Astrocyte (in vitro differentiated cells and primary cell): ENCODE results near the gene TENT5C. TPM values are rescaled to one million over a fixed set of nuclear protein-coding genes. Genes with fewer than 3 reads are reported as not detected.

Experiments
- DNase-seq: peaks from one replicate; pipeline ENCODE4 v3.0.0-alpha.2; 2010; ENCODE audit warnings: low read depth
- FAIRE-seq: peaks from 2 replicates; lab custom pipeline; 2011; peaks lifted over from hg19 to GRCh38; lab: Jason Lieb, UNC
- H2AFZ ChIP-seq: 2 replicates; pipeline ENCODE4 v1.6.0; 2012; ENCODE audit warnings: low read depth, low read length, inconsistent platforms
- H3K27ac ChIP-seq: 2 replicates; pipeline ENCODE4 v1.5.1; 2011; ENCODE audit warnings: low read depth, low read length, inconsistent platforms
- H3K27me3 ChIP-seq: 2 replicates; pipeline ENCODE4 v1.6.0; 2011; ENCODE audit warnings: low read length, inconsistent platforms; ENCODE audit not compliant: insufficient read depth
- H3K36me3 ChIP-seq: 2 replicates; pipeline ENCODE4 v1.5.1; 2011; ENCODE audit warnings: low read length, inconsistent platforms; ENCODE audit not compliant: insufficient read depth
- H3K4me1 ChIP-seq: 2 replicates; pipeline ENCODE4 v1.5.1; 2011; ENCODE audit warnings: low read length, inconsistent platforms; ENCODE audit not compliant: insufficient read depth
- H3K4me2 ChIP-seq: 2 replicates; pipeline ENCODE4 v1.6.0; 2012; ENCODE audit warnings: low read length, inconsistent platforms
- H3K4me3 ChIP-seq: 2 replicates; pipeline ENCODE4 v1.5.1; 2011; ENCODE audit warnings: low read depth, mild to moderate bottlenecking, low read length, inconsistent platforms; ENCODE audit not compliant: insufficient read depth
- H3K79me2 ChIP-seq: 2 replicates; pipeline ENCODE4 v1.6.0; 2012; ENCODE audit warnings: mild to moderate bottlenecking, low read length, inconsistent platforms; ENCODE audit not compliant: insufficient read depth
- H3K9ac ChIP-seq: 2 replicates; pipeline ENCODE4 v1.6.0; 2012; ENCODE audit warnings: mild to moderate bottlenecking, low read length, inconsistent platforms
- H3K9me3 ChIP-seq: 2 replicates; pipeline ENCODE4 v1.5.1; 2012; ENCODE audit warnings: low read depth, mild to moderate bottlenecking, low read length, inconsistent platforms; ENCODE audit not compliant: insufficient read depth
- H4K20me1 ChIP-seq: 2 replicates; pipeline ENCODE4 v1.6.0; 2012; ENCODE audit warnings: low read length, inconsistent platforms; ENCODE audit not compliant: insufficient read depth
- H3K27ac Mint-ChIP-seq: one replicate; pipeline ENCODE4 v1.8.0; 2021; ENCODE audit warnings: mild to moderate bottlenecking, mixed read lengths; ENCODE audit not compliant: unreplicated experiment
- H3K27me3 Mint-ChIP-seq: one replicate; pipeline ENCODE4 v1.8.0; 2021; ENCODE audit warnings: low read depth, mixed read lengths; ENCODE audit not compliant: unreplicated experiment
- H3K36me3 Mint-ChIP-seq: one replicate; pipeline ENCODE4 v1.8.0; 2021; ENCODE audit warnings: low read depth, mixed read lengths; ENCODE audit not compliant: unreplicated experiment
- H3K4me1 Mint-ChIP-seq: one replicate; pipeline ENCODE4 v1.8.0; 2021; ENCODE audit warnings: low read depth, mixed read lengths; ENCODE audit not compliant: unreplicated experiment
- H3K4me3 Mint-ChIP-seq: one replicate; pipeline ENCODE4 v1.8.0; 2021; ENCODE audit warnings: mild to moderate bottlenecking, moderate library complexity, mixed read lengths; ENCODE audit not compliant: unreplicated experiment
- H3K9me3 Mint-ChIP-seq: one replicate; pipeline ENCODE4 v1.8.0; 2021; ENCODE audit warnings: mild to moderate bottlenecking, mixed read lengths; ENCODE audit not compliant: unreplicated experiment
- CTCF ChIP-seq: IDR thresholded peaks from 2 replicates; pipeline ENCODE4 v1.5.1; 2011; ENCODE audit warnings: low read depth, mild to moderate bottlenecking, inconsistent platforms, low read length, moderate library complexity; ENCODE audit not compliant: insufficient read depth
- EZH2 ChIP-seq: IDR thresholded peaks from 2 replicates; pipeline ENCODE4 v1.6.1; 2012; ENCODE audit warnings: mild to moderate bottlenecking, low read length, inconsistent platforms; ENCODE audit not compliant: insufficient read depth
- total RNA-seq: library from RNA; stranded (reverse); gene quantifications from 2 replicates; pipeline ENCODE4 v1.2.1, GENCODE V29; 2021

TENT5C gene
- total RNA-seq, 1 donor from 2014 or later, result 0.77 TPM

DNA sequence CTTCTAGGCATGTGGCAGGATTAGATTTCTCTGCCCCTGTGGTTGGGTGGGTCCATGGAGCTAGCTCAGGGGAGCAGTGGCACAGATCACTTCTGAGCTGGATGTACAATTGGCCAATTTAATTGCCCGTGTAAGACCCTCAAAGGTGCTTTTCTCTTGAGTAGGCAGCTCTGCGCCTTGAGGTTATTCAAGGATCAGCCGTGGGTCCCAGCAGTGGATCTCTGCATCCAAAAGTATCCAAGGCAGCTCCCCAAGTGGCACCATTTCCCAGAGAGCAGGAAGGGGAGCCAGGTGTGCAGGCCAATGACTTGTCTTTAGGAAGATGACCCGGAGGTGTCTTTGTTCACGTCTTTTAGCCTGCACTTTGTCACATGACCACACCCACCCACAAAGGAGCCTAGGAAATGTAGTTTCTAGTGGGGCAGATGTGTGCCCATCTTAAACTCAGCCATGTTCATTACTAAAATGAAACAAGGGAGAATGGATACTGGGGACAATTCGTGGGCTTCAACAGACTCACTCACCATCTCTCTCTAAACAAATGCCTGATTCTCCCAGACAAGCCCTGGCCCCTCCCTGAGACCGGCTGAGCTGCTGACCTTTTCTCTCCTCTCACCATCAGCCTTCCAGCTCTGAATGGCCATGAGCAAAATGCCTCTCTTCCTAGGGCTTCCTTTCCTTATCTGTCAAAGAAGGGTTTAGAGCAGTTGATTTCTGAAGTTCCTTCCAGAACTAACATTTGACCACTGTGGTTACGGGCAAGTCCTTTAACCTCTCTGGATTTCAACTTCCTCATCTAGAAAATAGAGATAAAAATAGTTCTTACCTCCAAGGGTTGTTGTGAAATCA, 41.4 kb upstream of the TENT5C start:
- TF ChIP-seq CTCF (no peak), EZH2 (no peak)
- H3K4me3 ChIP-seq, result no peak overlapping the region
- no peaks in the 10 kb centered on the region for H3K36me3 Mint-ChIP-seq
- H3K4me2 ChIP-seq, result no peak overlapping the region
- H3K4me1 ChIP-seq, result no peaks in the 10 kb centered on the region
- H3K4me1 Mint-ChIP-seq, result peaks cover 3% of the 10 kb centered on the region
- H3K9me3 ChIP-seq, result no peaks in the 10 kb centered on the region
- no peaks in the 10 kb centered on the region for H3K36me3 ChIP-seq
- no peak overlapping the region for H3K27ac Mint-ChIP-seq
- H3K27ac ChIP-seq, result no peak overlapping the region
- no peaks in the 10 kb centered on the region for H3K79me2 ChIP-seq
- DNase-seq, result no peak
- H3K9me3 Mint-ChIP-seq, result peaks cover 2% of the 10 kb centered on the region
- H3K27me3 ChIP-seq, result no peaks in the 10 kb centered on the region
- H4K20me1 ChIP-seq, result no peaks in the 10 kb centered on the region
- H3K27me3 Mint-ChIP-seq, result peaks cover 16% of the 10 kb centered on the region
- no peak overlapping the region for H3K9ac ChIP-seq
- no peak for FAIRE-seq
- H3K4me3 Mint-ChIP-seq, result no peak overlapping the region
- H2AFZ ChIP-seq, result no peak overlapping the region

GRCh38 chr1:117565076-117565556, 40.7 kb upstream of the TENT5C start:
- no peaks in the 10 kb centered on the region for H3K4me1 ChIP-seq
- no peak for TF ChIP-seq CTCF
- TF ChIP-seq EZH2, result no peak
- H3K9me3 ChIP-seq, result no peaks in the 10 kb centered on the region
- Mint-ChIP-seq H3K4me3 (no peak overlapping the region), H3K27ac (no peak overlapping the region), H3K9me3 (peaks cover 1% of the 10 kb centered on the region), H3K27me3 (peaks cover 16% of the 10 kb centered on the region), H3K36me3 (no peaks in the 10 kb centered on the region), H3K4me1 (peaks cover 3% of the 10 kb centered on the region)
- H4K20me1 ChIP-seq, result no peaks in the 10 kb centered on the region
- no peak overlapping the region for H3K4me2 ChIP-seq
- no peak overlapping the region for H3K4me3 ChIP-seq
- no peak overlapping the region for H3K9ac ChIP-seq
- DNase-seq (no peak), FAIRE-seq (no peak)
- H3K27me3 ChIP-seq, result no peaks in the 10 kb centered on the region
- no peak overlapping the region for H2AFZ ChIP-seq
- no peaks in the 10 kb centered on the region for H3K36me3 ChIP-seq
- H3K27ac ChIP-seq, result no peak overlapping the region
- no peaks in the 10 kb centered on the region for H3K79me2 ChIP-seq
